ENCODE data around the gene TMEM130.
A peak's percentile ranks its signal among the peaks of the same experiment; 100 is the strongest.

TMEM130 gene

GRCh38 chr7:98836811-98837629 is 32.8 kb downstream of the TMEM130 start:
- no peak overlapping the region for H3K4me3 ChIP-seq (ENCODE audit: low read length)
- TF ChIP-seq, protein P1, sequence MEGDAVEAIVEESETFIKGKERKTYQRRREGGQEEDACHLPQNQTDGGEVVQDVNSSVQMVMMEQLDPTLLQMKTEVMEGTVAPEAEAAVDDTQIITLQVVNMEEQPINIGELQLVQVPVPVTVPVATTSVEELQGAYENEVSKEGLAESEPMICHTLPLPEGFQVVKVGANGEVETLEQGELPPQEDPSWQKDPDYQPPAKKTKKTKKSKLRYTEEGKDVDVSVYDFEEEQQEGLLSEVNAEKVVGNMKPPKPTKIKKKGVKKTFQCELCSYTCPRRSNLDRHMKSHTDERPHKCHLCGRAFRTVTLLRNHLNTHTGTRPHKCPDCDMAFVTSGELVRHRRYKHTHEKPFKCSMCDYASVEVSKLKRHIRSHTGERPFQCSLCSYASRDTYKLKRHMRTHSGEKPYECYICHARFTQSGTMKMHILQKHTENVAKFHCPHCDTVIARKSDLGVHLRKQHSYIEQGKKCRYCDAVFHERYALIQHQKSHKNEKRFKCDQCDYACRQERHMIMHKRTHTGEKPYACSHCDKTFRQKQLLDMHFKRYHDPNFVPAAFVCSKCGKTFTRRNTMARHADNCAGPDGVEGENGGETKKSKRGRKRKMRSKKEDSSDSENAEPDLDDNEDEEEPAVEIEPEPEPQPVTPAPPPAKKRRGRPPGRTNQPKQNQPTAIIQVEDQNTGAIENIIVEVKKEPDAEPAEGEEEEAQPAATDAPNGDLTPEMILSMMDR (conservative IDR thresholded peaks at IDR 0.05; ENCODE audit: low read length) = peak; percentile 58
- no peak for DNase-seq (ENCODE audit: low read depth)

DNA sequence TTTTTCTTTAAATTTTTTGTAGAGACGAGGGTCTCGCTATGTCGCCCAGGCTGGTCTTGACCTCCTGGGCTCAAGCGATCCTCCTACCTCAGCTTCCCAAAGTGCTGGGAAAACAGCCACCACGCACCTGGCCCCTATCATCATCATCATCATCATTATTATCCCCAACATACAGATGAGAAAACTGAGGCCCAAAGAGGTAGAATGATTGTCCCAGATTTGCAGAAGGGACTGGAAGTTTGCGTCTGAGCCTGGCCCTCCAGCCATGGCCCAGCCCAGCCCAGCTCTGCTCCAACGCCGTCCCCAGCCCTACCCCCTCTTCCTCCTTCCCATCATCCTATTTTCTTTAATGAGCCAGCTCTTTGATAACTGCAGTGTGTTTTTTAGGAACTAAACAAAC is 34.9 kb downstream of the TMEM130 start:
- no peak overlapping the region for H3K4me3 ChIP-seq (ENCODE audit: low read length)
- DNase-seq (ENCODE audit: low read depth) = no peak
- TF ChIP-seq, protein P1 (conservative IDR thresholded peaks at IDR 0.05; ENCODE audit: low read length) = no peak

DNA sequence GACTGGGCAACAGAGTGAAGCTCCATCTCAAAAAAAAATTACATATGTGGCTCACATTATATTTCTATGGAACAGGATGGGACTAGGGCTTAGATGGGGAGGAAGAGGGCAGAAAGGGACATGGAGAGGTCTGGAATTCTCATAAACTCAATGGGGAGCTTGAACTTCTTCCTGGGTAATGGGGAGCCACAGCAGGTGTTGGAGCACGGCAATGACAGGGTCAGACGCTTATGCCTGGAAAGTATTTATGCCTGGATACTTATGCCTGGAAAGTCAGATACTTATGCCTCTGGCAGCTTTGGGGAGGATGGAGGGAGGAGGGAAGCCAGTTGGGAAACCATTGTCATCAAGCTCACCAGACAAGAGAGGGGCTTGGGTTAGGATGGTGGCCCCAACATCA is 36.8 kb downstream of the TMEM130 start:
- no peak for DNase-seq (ENCODE audit: low read depth)
- TF ChIP-seq, protein P1 (conservative IDR thresholded peaks at IDR 0.05; ENCODE audit: low read length) = no peak
- H3K4me3 ChIP-seq (ENCODE audit: low read length) = no peak overlapping the region

DNA sequence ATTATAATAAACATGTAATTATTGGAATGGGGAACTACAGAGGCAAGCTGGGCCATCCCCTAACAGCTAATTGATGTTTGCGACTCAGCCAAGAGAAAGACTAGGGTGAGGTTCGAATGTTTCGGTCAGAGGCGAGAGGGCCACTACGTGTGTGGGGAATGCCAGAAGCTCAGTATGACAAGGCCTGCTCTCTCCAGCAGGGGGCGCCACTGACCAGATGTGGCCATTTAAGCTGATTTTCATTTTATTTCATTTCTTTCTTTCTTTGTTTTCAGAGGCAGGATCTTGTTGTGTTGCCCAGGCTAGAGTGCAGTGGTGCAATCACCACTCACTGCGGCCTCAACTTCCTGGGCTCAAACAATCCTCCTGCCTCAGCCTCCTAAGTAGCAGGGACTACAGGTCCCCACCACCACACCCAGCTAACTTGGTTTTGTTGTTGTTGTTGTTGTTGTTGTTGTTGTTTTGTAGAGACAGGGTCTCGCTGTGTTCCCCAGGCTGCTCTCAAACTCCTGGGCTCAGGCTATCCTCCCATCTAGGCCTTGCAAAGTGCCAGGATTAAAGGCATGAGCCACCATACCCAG is 38.1 kb downstream of the TMEM130 start:
- TF ChIP-seq, protein P1 (conservative IDR thresholded peaks at IDR 0.05; ENCODE audit: low read length) = peak; percentile 54
- DNase-seq (ENCODE audit: low read depth) = no peak
- no peak overlapping the region for H3K4me3 ChIP-seq (ENCODE audit: low read length)

- TF ChIP-seq, protein P1 (conservative IDR thresholded peaks at IDR 0.05; ENCODE audit: low read length) = no peak
- no peak overlapping the region for H3K4me3 ChIP-seq (ENCODE audit: low read length)
- DNase-seq (ENCODE audit: low read depth) = no peak
These were observed 38.8 kb downstream of the TMEM130 start for GRCh38 chr7:98830972-98831548.

DNA sequence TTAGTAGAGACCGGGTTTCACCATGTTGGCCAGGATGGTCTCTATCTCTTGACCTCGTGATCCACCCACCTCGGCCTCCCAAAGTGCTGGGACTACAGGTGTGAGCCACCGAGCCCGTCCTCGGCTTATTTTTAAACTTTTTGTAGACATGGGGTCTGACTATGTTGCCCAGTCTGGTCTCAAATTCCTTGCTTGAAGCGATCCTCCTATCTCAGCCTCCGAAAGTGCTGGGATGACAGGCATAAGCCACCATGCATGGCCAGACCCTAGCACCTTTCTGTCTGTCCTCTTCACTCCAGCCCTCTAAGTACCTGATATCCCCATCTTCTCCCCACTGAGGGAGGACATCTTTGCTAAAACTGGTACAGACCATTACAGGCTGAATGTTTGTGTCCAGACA is 41.4 kb downstream of the TMEM130 start:
- no peak overlapping the region for H3K4me3 ChIP-seq (ENCODE audit: low read length)
- no peak for DNase-seq (ENCODE audit: low read depth)
- TF ChIP-seq, protein P1 (conservative IDR thresholded peaks at IDR 0.05; ENCODE audit: low read length) = no peak

Measured in AG10803 (cell line).